CD4-positive, alpha-beta memory T cell (primary cell): ENCODE data around the gene KLRD1. TPM values are rescaled to one million over a fixed set of nuclear protein-coding genes. Genes with fewer than 3 reads are reported as not detected.
"Not testable (repeated sequence)": the region's sequence is repeated elsewhere in the genome, so short reads cannot be mapped to it uniquely, and the experiment has no call there.

Experiments
- CTCF ChIA-PET: fragments of 350-600 bp; sonication (Branson Sonifier 250); formaldehyde crosslinking; loops from one replicate; lab custom pipeline; 2021; ENCODE audit warnings: inconsistent platforms; ENCODE audit not compliant: partially characterized antibody; lab: Charles Lee
- POLR2A ChIA-PET: fragments of 350-600 bp; sonication (Branson Sonifier 250); formaldehyde crosslinking; loops from one replicate; lab custom pipeline; 2021; ENCODE audit not compliant: partially characterized antibody; lab: Charles Lee
- DNase-seq, 5 donors: peaks; one replicate each; pipeline versions ENCODE4 v3.0.0 to v3.0.0-alpha.2; 2020 to 2022; ENCODE audit warnings: mixed read lengths in 1 of 5
- H3K27ac ChIP-seq: one replicate; pipeline ENCODE4 v1.7.0; 2013; ENCODE audit warnings: low read depth, low read length
- H3K27me3 ChIP-seq: 2 replicates; pipeline ENCODE4 v1.7.0; 2013; ENCODE audit warnings: mild to moderate bottlenecking, low read length, moderate library complexity; ENCODE audit not compliant: insufficient read depth
- H3K36me3 ChIP-seq: 2 replicates; pipeline ENCODE4 v1.7.0; 2013; ENCODE audit warnings: mild to moderate bottlenecking, low read length, moderate library complexity; ENCODE audit not compliant: insufficient read depth
- H3K4me1 ChIP-seq: 2 replicates; pipeline ENCODE4 v1.7.0; 2013; ENCODE audit warnings: mild to moderate bottlenecking, low read length, moderate library complexity; ENCODE audit not compliant: insufficient read depth
- H3K4me3 ChIP-seq, 2 donors: one replicate each; pipeline ENCODE4 v1.7.0; 2013; ENCODE audit warnings: low read length in 2 of 2, mild to moderate bottlenecking in 1 of 2
- H3K9me3 ChIP-seq, 2 donors: one replicate each; pipeline ENCODE4 v1.7.0; 2013; ENCODE audit warnings: low read length in 2 of 2, control low read depth in 1 of 2; ENCODE audit not compliant: control insufficient read depth in 1 of 2
- H3K27ac Mint-ChIP-seq, 7 donors: one replicate each; pipeline ENCODE4 v1.8.0; 2020 to 2021; ENCODE audit warnings: mixed read lengths in 7 of 7, mild to moderate bottlenecking in 6 of 7, inconsistent platforms in 3 of 7, moderate library complexity in 3 of 7
- H3K27me3 Mint-ChIP-seq, 2 donors: one replicate each; pipeline ENCODE4 v1.8.0; 2020 to 2021; ENCODE audit warnings: mixed read lengths in 2 of 2
- H3K36me3 Mint-ChIP-seq, 2 donors: one replicate each; pipeline ENCODE4 v1.8.0; 2020 to 2021; ENCODE audit warnings: mixed read lengths in 2 of 2, inconsistent platforms in 1 of 2, mild to moderate bottlenecking in 1 of 2
- H3K4me1 Mint-ChIP-seq, 4 donors: one replicate each; pipeline ENCODE4 v1.8.0; 2020 to 2021; ENCODE audit warnings: mixed read lengths in 4 of 4, mild to moderate bottlenecking in 1 of 4
- H3K4me3 Mint-ChIP-seq, 8 donors: one replicate each; pipeline ENCODE4 v1.8.0; 2020 to 2021; ENCODE audit warnings: mixed read lengths in 8 of 8, mild to moderate bottlenecking in 7 of 8, moderate library complexity in 6 of 8, inconsistent platforms in 3 of 8
- H3K9me3 Mint-ChIP-seq, 8 donors: one replicate each; pipeline ENCODE4 v1.8.0; 2020 to 2021; ENCODE audit warnings: mixed read lengths in 8 of 8, mild to moderate bottlenecking in 5 of 8, inconsistent platforms in 3 of 8, moderate library complexity in 1 of 8
- intact Hi-C: fragments of 100-400 bp; cut with micrococcal nuclease; formaldehyde crosslinking; loops from one replicate; pipeline ENCODE4 v1.15.1; 2023
- polyA plus RNA-seq, 2 donors: library from polyadenylated mRNA; unstranded; fragments of 300-500 nt; fragmentation: Illumina TruSeq; gene quantifications; one replicate each; pipeline ENCODE4 v1.2.3, GENCODE V29; 2021
- total RNA-seq, 2 experiments: library from RNA; stranded (reverse); gene quantifications; one replicate each; pipeline ENCODE4 v1.2.3, GENCODE V29; 2021

The KLRD1 gene
- total and polyA plus RNA-seq, 4 experiments from 2014 or later: 0.50 to 2.6 (median 0.71) TPM

DNA sequence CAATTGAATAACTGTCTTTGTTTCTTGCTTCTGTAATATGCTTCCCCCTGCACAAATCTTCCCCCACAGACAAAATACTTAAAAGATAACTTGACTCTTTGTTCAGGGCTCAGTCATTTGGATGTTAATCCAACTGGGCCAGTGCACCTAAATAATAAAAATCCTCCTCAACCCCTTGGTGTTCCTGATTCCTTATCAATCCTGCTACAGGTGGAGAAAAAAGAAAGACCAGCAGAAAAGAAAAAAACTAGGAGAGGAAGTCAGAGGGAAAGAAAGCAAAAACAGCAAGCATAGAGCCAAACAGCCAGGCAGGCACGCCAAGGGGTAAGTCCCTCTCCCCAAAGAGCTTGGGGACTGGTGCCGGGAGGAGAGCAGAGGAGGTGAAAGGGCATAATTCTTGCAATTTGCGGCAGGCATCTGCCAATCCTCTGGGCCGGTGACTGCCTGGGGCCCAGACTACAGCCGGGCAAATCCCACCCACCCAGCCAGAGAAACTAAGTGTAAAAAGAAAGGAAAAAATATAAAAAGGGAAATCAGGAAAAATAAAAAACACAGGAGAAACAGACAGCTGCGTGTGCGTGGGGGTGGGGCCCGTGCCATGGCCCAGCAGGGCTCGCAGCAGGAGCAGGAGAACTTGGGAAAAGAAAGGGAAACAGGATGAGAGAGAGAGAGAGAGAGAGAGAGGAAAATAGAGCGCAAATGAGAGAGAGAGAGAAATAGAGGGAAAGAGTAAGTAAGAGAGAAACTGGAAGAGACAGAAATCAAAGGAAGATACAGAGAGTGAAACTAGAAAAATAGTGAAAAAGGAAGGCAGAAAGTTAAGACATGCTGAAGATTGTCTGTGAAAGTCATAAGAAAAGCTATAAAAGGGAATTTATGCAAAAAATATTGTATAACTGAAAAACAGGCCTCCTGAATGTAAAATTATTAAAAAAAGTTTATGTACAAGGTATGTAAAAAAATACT, 60.8 kb downstream of the KLRD1 start:
- H3K36me3 ChIP-seq: no peaks in the 10 kb centered on the region
- DNase-seq: no peak
- no peaks in the 10 kb centered on the region for H3K27me3 ChIP-seq
- ChIA-PET CTCF (no interaction called here), POLR2A (no interaction called here)
- Mint-ChIP-seq H3K4me3 (peak overlapping the region in 1 of 8 donors; percentile 53), H3K27ac (no peak overlapping the region), H3K27me3 (peaks cover 2 to 7% of the 10 kb centered on the region in 2 donors), H3K4me1 (peaks cover 0 to 5% (median 4%) of the 10 kb centered on the region in 4 donors), H3K9me3 (peaks cover 0 to 5% (median 0%) of the 10 kb centered on the region in 8 donors), H3K36me3 (no peaks in the 10 kb centered on the region)
- H3K4me3 ChIP-seq: no peak overlapping the region
- no peaks in the 10 kb centered on the region for H3K9me3 ChIP-seq
- H3K4me1 ChIP-seq: peaks cover 16% of the 10 kb centered on the region
- intact Hi-C loops: no loop called here
- no peak overlapping the region for H3K27ac ChIP-seq

GRCh38 chr12:10369557-10370415, 62.1 kb downstream of the KLRD1 start:
- Mint-ChIP-seq H3K4me1 (peaks cover 0 to 5% (median 4%) of the 10 kb centered on the region in 4 donors), H3K9me3 (peaks cover 0 to 5% (median 0%) of the 10 kb centered on the region in 8 donors), H3K4me3 (no peak overlapping the region), H3K27me3 (peaks cover 6 to 7% of the 10 kb centered on the region in 2 donors), H3K36me3 (no peaks in the 10 kb centered on the region), H3K27ac (peak overlapping the region in 1 of 7 donors; percentile 62)
- peaks cover 10% of the 10 kb centered on the region for H3K4me1 ChIP-seq
- no peaks in the 10 kb centered on the region for H3K36me3 ChIP-seq
- intact Hi-C loops: no loop called here
- H3K9me3 ChIP-seq: no peaks in the 10 kb centered on the region
- DNase-seq: no peak
- H3K27me3 ChIP-seq: no peaks in the 10 kb centered on the region
- H3K4me3 ChIP-seq: no peak overlapping the region
- no peak overlapping the region for H3K27ac ChIP-seq
- CTCF ChIA-PET: no interaction called here
- POLR2A ChIA-PET: no interaction called here

- CTCF ChIA-PET, H3K27ac Mint-ChIP-seq, POLR2A ChIA-PET, H3K9me3 Mint-ChIP-seq, H3K27me3 ChIP-seq, H3K27me3 Mint-ChIP-seq, H3K4me3 Mint-ChIP-seq, H3K36me3 Mint-ChIP-seq, H3K9me3 ChIP-seq, H3K27ac ChIP-seq, H3K4me1 ChIP-seq, H3K4me1 Mint-ChIP-seq, DNase-seq, H3K4me3 ChIP-seq, H3K36me3 ChIP-seq, intact Hi-C loops: not testable (repeated sequence)
Measured at GRCh38 chr12:10371893-10372535, 64.3 kb downstream of the KLRD1 start.

DNA sequence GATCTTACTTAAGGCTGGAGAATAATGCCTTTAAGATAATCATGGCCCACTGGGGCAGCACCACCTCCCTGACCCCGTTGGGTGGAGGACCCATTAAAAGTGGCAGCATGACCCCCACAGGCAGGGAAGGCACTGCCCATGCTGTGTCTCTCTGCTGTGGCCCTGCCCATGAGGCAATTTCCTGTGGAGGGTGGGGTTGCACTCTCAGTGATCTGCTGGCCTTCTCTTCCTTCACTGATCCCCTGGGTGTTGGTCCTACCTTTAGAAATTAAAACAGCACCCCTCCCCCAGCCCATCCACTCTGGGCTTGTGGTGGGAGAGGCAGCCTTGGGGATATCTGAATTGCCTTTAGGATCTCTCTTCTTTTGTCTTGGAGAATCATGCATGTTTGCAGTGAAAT, 64.9 kb downstream of the KLRD1 start:
- H3K4me1 Mint-ChIP-seq: peaks cover 0 to 5% (median 4%) of the 10 kb centered on the region in 4 donors
- ChIA-PET POLR2A (no interaction called here), CTCF (no interaction called here)
- peaks cover 0 to 4% of the 10 kb centered on the region in 2 donors for H3K36me3 Mint-ChIP-seq
- intact Hi-C loops: no loop called here
- Histone ChIP-seq H3K4me1 (no peaks in the 10 kb centered on the region), H3K27ac (no peak overlapping the region), H3K36me3 (no peaks in the 10 kb centered on the region), H3K27me3 (no peaks in the 10 kb centered on the region), H3K4me3 (no peak overlapping the region), H3K9me3 (no peaks in the 10 kb centered on the region)
- H3K27me3 Mint-ChIP-seq: peaks cover 6 to 7% of the 10 kb centered on the region in 2 donors
- H3K27ac Mint-ChIP-seq: no peak overlapping the region
- H3K9me3 Mint-ChIP-seq: peaks cover 0 to 8% (median under 1%) of the 10 kb centered on the region in 8 donors
- H3K4me3 Mint-ChIP-seq: no peak overlapping the region
- DNase-seq: no peak

DNA sequence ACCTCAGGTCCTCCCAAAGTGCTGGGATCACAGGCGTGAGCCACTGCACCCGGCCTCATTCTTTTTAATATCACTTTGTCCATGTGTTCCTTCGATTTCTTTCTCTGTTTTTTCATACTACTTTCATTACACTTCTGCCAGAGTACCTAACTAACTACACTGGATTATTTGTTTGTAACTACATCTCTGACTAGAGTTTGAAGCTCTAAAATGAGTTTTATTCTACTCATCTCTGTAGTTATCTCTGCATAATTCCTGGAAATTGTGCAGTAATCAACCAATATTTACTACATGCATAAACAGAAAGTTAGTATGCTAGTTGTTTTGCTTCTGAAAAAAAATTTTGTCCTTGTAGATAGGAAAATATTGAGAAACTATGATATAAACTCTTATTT, 67.0 kb downstream of the KLRD1 start:
- intact Hi-C loops: no loop called here
- peaks cover 0 to 4% of the 10 kb centered on the region in 2 donors for H3K36me3 Mint-ChIP-seq
- peaks cover 0 to 5% (median 4%) of the 10 kb centered on the region in 4 donors for H3K4me1 Mint-ChIP-seq
- no peak overlapping the region for H3K4me3 ChIP-seq
- peaks cover 3 to 9% of the 10 kb centered on the region in 2 donors for H3K27me3 Mint-ChIP-seq
- H3K9me3 ChIP-seq: no peaks in the 10 kb centered on the region
- H3K36me3 ChIP-seq: no peaks in the 10 kb centered on the region
- peaks cover 0 to 3% (median 0%) of the 10 kb centered on the region in 8 donors for H3K9me3 Mint-ChIP-seq
- H3K4me3 Mint-ChIP-seq: no peak overlapping the region
- ChIA-PET CTCF (no interaction called here), POLR2A (no interaction called here)
- no peak overlapping the region for H3K27ac Mint-ChIP-seq
- H3K4me1 ChIP-seq: no peaks in the 10 kb centered on the region
- no peaks in the 10 kb centered on the region for H3K27me3 ChIP-seq
- no peak overlapping the region for H3K27ac ChIP-seq
- no peak for DNase-seq

- H3K27me3 Mint-ChIP-seq, H3K9me3 ChIP-seq, H3K4me3 Mint-ChIP-seq, H3K27me3 ChIP-seq, H3K4me1 Mint-ChIP-seq, H3K9me3 Mint-ChIP-seq, H3K4me3 ChIP-seq, H3K4me1 ChIP-seq, CTCF ChIA-PET, POLR2A ChIA-PET, DNase-seq, H3K27ac ChIP-seq, H3K36me3 Mint-ChIP-seq, H3K36me3 ChIP-seq, intact Hi-C loops, H3K27ac Mint-ChIP-seq: not testable (repeated sequence)
Measured at GRCh38 chr12:10378737-10379136, 71.1 kb downstream of the KLRD1 start.
